ENCODE measurements around the gene ASPG.

The ASPG gene

DNA sequence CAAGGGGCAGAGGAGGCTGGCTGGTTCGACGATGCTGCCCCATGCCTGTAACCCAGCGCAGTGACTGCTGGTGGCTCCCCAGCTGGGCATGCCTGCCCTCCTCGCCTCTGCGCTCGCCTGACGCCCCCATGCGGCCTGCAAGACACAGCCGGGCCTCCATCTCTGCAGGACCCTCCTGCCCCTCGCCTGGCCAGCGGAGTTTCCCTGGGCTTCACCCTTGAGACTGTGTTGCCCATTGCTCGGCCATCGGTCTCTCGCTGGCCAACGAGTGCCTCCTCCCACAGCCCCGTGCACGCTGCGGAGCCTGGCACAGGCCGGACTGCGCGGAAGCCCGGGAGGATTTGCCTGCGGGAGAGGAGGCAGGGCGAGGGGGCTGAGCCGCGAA is 17.6 kb downstream of the ASPG start:
- H3K4me3 ChIP-seq (ENCODE audit: low read depth, low read length): no peak overlapping the region
- DNase-seq (ENCODE audit: low read depth): no peak

DNA sequence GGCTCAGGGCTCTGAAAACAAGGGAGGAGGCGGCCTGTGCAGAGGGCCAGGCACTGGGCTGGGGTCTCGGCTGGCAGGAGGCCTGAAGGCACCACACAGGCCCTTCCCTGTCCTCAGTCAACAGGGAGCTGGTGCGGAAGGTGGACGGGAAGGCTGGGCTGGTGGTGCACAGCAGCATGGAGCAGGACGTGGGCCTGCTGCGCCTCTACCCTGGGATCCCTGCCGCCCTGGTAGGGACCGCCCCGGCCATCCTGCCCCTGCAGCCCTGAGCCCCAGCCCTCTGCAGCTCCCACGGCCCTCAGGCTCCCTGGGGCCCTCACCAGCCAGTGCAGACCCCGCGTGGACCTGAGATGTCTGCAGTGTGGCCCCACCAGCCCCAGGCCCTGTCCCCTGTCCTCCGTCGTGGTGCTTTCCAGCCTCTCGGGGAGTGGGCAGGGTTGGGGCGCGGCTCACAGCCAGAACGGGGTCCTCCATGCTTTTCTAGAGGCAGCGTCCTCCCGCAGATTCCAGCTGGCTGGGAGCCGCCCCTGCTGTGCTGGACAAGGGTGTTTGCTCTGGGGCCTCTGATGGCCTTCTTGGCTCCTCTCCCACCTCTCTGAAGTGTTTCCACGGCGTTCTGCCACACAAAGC is 18.1 kb downstream of the ASPG start:
- H3K4me3 ChIP-seq (ENCODE audit: low read depth, low read length): no peak overlapping the region

GRCh38 chr14:104104076-104104901 is 18.8 kb downstream of the ASPG start:
- no peak overlapping the region for H3K4me3 ChIP-seq (ENCODE audit: low read depth, low read length)
- no peak for DNase-seq (ENCODE audit: low read depth)

More for the DNA sequence above, 18.1 kb downstream of the ASPG start:
- DNase-seq (ENCODE audit: low read depth): no peak

DNA sequence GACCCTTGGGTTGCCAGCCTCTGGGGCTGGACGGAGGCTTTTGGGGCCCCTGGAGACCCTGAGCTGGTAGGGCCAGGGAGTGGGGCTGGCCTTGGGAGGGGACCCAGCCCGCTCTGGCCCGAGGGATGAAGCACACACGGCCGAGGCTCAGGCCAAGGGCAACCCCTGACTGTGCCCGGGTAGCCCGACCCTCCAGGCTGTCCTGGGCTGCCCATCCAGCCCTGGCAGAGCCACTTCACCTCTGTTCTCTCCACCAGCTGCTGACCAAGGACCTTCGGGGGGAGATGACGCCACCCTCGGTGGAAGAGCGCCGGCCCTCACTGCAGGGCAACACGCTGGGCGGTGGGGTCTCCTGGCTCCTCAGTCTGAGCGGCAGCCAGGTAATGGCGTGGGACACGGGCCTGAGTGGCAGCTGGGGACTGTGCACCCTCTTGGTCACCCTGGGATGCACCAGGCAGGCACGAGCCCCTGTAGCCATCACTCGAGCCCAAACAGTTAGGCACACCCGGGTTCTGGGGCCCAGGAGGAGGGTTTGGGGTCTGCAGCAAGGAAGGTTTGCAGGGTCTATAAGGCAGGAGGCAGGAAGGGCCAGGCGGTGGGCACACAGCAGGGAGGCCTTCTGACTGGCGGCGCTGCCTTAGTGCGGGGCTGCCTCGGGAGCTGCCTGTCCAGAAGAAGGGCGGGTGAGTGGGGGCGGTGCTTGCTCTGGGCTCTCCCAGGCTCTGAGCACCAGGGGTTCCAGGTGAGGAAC is 19.7 kb downstream of the ASPG start:
- H3K4me3 ChIP-seq (ENCODE audit: low read depth, low read length): no peak overlapping the region
- no peak for DNase-seq (ENCODE audit: low read depth)

GRCh38 chr14:104105822-104106470 is 20.4 kb downstream of the ASPG start:
- DNase-seq (ENCODE audit: low read depth): no peak
- H3K4me3 ChIP-seq (ENCODE audit: low read depth, low read length): no peak overlapping the region

DNA sequence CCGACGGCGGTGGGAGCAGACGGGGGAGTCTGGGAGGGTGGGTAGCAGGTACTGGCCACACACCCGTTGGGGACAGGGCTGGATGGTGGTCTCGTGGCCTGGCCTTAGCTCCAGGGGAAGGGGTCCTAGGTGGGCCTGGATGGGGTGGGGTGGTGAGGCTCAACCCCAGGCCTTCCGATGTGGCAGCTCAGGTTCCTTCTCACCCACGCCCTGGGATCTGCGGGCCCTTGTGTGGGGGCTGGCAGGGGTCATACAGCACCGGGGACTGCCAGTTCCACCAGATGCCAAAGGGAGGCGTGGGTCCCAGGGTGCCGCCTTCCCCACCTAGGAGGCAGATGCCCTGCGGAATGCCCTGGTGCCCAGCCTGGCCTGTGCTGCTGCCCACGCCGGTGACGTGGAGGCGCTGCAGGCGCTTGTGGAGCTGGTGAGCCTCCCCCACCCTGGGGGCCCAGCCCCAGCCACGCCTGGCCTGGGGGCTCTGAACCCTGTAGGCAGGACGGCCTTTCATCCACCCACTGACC is 21.0 kb downstream of the ASPG start:
- no peak overlapping the region for H3K4me3 ChIP-seq (ENCODE audit: low read depth, low read length)
- no peak for DNase-seq (ENCODE audit: low read depth)

DNA sequence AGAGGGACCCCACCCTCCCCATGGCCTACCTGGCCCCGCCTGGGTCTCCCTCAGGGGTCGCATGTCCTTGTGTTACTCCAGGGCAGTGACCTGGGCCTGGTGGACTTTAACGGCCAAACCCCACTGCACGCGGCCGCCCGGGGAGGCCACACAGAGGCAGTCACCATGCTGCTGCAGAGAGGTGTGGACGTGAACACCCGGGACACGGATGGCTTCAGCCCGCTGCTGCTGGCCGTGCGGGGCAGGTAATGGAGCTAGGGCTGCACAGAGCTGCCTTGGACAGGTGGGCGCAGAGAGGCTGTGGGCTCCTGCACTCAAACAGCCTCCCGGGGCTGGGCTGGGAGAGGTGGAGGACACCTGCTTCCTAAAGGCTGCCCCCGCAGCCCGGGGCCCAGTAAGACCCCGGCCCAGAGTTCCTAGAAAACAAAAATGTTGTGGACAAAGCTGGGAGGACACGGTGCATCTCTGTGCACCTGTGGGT is 21.6 kb downstream of the ASPG start:
- no peak overlapping the region for H3K4me3 ChIP-seq (ENCODE audit: low read depth, low read length)
- DNase-seq (ENCODE audit: low read depth): no peak

DNA sequence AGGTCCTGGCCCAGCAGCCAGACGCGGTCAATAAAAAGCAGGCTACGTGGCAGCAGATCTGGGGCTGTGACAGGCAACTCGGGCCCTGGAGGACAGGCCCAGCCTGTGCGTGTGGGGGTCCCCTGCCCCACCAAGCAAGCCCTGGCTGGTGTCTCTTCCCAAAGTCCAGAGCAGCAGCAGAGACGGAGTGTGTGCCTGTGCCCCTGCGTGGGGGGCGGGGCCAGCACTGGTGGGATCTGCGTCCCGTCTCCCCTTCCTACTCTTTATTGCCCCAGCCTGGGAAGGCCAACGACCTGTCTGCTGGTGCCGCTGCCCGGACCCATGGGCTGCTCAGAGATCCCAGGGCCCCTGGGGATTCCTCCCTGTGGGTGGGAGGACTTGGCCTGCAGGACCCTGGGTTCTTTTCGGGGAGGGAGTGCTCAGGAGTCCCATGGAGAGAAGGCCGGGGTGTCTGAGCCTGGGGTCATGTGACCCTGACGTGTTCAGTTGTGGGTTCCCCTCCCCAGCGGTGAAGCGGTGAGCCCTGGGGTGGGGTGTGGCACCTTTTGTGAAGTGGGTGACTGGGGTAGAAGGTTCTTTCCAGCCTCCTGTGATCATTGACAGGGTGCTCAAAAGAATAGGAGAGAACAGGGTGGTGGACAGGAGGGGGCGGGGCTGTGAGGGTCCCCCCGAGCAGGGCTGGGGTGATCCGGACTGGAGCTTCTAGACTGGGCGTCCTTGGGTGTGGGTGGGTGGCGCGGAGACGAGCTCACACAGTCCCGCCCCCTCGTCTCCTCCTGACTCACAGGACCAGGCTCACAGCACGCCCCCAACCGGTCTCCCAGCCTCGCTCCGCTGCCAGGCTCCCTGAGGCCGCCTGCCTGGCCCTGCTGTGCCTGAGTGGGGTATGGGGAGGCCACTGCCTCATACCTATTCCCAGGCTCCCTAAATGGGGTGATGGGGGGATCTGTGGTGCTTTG is 22.4 kb downstream of the ASPG start:
- H3K4me3 ChIP-seq (ENCODE audit: low read depth, low read length): no peak overlapping the region
- DNase-seq (ENCODE audit: low read depth): no peak

- H3K4me3 ChIP-seq (ENCODE audit: low read depth, low read length): no peak overlapping the region
- no peak for DNase-seq (ENCODE audit: low read depth)
Measured at GRCh38 chr14:104108570-104109541, 23.4 kb downstream of the ASPG start.

DNA sequence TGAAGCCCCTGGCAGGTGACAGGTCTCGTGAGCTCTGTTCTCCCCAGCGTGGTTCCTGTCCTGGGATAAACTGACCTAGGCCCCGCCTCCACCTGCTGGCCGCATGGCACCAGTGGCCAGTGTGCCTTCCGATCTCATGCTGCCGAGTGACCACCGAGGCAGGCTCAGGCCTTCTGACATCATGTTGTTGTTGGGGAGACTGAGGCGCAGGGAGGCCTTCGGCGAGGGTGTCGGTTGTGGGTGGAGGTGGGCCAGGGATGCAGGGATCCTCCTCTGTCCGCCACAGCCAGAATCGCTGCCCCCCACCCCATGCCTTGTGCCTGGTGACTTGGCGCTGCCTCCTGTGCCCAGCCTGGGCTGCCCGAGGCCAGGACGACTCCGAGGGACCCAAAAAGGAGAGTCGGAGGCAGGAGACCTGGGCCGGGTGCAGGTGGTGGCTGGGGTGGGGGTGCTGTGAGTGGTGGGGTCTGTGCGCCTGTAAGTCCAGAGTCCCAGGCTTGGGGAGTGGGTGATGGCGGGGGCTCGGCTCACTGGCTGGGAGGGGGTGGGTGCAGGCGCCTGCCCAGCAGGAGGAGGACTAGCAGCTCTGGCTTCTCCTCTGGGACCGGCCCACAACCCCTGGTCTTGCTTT is 24.3 kb downstream of the ASPG start:
- no peak overlapping the region for H3K4me3 ChIP-seq (ENCODE audit: low read depth, low read length)
- no peak for DNase-seq (ENCODE audit: low read depth)

DNA sequence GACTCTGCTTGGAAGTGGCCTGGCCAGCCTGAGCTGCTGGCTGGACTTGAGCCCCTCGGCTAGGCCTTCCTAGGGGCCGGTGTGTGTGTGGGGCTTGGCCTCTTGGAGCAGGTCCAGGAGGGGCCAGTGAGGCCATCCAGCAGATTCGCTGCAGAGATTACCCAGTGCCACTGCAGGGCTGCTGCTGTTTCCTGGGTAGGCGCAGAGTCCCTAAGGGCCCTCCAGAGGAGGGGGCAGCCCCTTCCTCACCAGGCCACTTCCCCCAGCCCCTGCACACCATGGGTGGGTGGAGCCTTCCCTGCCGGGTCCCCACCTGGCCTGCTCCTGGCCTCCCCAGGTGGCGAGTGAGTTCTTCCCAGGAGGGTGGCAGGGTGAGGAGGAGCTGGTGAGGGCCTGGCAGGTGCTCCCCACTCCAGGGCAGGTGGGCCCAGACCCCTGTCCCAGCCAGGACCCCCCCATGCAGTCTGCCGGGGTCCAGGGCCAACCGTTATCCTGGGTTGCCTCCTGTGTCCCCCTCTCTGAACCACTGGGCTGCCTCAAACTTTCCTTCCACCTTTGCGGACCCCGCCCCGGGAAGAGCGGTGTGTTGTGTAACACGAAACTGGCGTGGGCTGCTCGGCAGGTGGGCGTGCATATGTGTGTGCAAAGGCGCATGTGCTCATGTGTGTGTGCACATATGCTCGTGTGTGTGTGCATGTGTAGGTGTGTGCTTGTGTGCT is 25.1 kb downstream of the ASPG start:
- H3K4me3 ChIP-seq (ENCODE audit: low read depth, low read length): no peak overlapping the region
- no peak for DNase-seq (ENCODE audit: low read depth)

- DNase-seq (ENCODE audit: low read depth): no peak
- no peak overlapping the region for H3K4me3 ChIP-seq (ENCODE audit: low read depth, low read length)
Measured at GRCh38 chr14:104111301-104112112, 26.0 kb downstream of the ASPG start.

GRCh38 chr14:104112113-104112505 is 26.6 kb downstream of the ASPG start:
- no peak for DNase-seq (ENCODE audit: low read depth)
- no peak overlapping the region for H3K4me3 ChIP-seq (ENCODE audit: low read depth, low read length)

DNA sequence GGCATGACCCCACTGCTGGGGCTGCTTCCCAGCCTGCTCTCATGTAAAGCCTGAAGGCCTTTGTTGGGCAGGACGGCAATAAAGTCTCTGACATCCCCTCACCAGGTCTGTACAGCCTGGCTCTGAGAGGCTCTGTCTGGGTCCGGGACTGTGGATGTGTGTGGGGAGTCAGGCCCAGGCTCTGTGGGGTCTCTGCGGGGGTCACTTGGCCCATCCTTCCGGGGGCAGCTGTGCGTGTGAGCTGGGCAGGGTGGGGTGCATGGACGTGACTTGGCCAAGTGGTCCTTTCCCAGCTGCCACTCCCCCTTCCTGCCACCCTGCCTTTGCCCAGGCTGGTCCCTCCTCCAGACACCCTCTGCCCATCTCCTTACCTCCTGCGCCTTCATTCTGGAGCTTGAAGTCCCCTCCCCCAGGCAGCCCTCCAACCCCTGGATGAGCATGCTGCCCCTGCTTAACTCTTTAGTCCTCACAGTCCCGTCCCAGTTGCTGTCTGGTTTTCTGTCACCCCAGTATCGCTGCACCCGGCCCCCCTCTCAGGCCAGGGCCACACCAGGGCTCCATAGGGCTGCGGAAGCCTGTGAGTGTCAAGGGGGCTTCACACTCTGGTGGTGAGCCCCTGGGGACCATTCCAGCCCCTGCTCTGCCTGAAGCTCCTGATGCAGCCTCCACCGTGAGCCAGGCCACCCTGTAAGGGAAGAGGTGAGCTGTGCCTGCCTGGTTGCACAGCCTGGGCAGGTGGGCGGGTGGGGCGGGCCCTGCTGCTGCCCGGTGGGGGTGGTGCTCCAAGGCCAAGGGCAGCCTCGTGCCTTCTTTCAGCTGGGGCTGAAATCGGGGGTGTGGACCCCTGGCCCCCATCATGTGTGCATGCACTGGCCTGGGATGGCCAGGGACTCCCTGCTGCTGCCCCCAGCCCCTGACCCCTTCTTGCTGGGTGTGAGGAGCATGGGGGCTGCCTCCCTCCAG is 27.4 kb downstream of the ASPG start:
- DNase-seq (ENCODE audit: low read depth): no peak
- H3K4me3 ChIP-seq (ENCODE audit: low read depth, low read length): no peak overlapping the region

All from skeletal muscle cell (primary cell).